ENCODE data around the gene SMYD3.

DNA sequence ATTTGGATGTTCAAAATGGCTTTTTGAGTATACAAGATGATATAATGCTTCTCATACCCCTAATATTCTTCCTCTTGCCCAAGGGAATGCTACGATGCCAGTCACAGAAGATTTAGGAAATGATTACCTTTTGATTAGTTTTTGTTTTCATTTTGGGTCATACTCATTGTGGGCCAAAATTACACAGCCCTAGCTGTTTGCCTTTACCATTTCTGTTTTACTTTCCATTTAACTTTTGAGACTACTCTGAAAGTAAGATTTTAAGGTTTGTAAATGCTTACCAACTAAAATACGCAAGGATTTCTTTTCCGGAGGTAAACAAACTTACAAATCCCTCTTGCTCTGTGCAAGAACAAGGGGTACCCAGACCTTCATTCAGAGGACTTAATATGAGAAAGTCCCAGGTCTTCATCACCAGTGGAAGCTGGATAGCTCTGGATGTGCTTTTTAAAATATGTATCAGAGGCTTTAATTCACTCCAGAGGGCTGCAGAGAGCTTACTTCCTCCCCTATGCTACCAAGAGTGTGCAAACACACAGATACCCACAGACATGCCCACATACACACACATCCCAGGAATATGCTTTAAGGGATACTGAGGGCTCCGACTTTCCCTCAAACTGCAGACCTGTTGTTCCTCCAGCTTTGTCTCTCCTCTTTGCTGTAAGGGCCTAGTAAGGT lies 631.4 kb downstream of the SMYD3 start:
- TF ChIP-seq, protein P1, sequence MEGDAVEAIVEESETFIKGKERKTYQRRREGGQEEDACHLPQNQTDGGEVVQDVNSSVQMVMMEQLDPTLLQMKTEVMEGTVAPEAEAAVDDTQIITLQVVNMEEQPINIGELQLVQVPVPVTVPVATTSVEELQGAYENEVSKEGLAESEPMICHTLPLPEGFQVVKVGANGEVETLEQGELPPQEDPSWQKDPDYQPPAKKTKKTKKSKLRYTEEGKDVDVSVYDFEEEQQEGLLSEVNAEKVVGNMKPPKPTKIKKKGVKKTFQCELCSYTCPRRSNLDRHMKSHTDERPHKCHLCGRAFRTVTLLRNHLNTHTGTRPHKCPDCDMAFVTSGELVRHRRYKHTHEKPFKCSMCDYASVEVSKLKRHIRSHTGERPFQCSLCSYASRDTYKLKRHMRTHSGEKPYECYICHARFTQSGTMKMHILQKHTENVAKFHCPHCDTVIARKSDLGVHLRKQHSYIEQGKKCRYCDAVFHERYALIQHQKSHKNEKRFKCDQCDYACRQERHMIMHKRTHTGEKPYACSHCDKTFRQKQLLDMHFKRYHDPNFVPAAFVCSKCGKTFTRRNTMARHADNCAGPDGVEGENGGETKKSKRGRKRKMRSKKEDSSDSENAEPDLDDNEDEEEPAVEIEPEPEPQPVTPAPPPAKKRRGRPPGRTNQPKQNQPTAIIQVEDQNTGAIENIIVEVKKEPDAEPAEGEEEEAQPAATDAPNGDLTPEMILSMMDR (IDR thresholded peaks at IDR 0.05; ENCODE audit: poor library complexity), result no peak
- TF ChIP-seq EZH2phosphoT487 (IDR thresholded peaks at IDR 0.05; ENCODE audit: low read depth, severe bottlenecking, unreplicated experiment), result no peak

Measured in hepatocyte (in vitro differentiated cells).